Loucy (cell line): ENCODE data around the gene SSH3.
A peak's percentile ranks its signal among the peaks of the same experiment; 100 is the strongest.

Source experiments
- H2AFZ ChIP-seq: fragments of 200-600 bp; sonication (generic); 2 replicates; pipeline ENCODE4 v1.6.0; 2016; ENCODE audit warnings: antibody characterized with exemption, mild to moderate bottlenecking, low read length, moderate library complexity
- H3F3A ChIP-seq: fragments of 200-600 bp; 2 replicates; pipeline ENCODE4 v1.6.0; 2016; ENCODE audit warnings: antibody characterized with exemption, low read depth, mild to moderate bottlenecking
- H3K27me3 ChIP-seq: fragments of 200-600 bp; sonication (generic); 2 replicates; pipeline ENCODE4 v1.6.1; 2014; ENCODE audit warnings: low read length, mild to moderate bottlenecking; ENCODE audit not compliant: insufficient read depth, poor library complexity, severe bottlenecking
- H3K36me3 ChIP-seq: fragments of 200-600 bp; sonication (generic); 2 replicates; pipeline ENCODE4 v1.6.1; 2016; ENCODE audit warnings: low read length; ENCODE audit not compliant: insufficient read depth
- H3K4me1 ChIP-seq: fragments of 200-600 bp; sonication (generic); 2 replicates; pipeline ENCODE4 v1.5.1; 2014; ENCODE audit warnings: low read length, mild to moderate bottlenecking; ENCODE audit not compliant: insufficient read depth, poor library complexity, severe bottlenecking
- H3K4me2 ChIP-seq: fragments of 200-600 bp; sonication (generic); 2 replicates; pipeline ENCODE4 v1.6.0; 2014; ENCODE audit warnings: antibody characterized with exemption, low read length, low read depth, mild to moderate bottlenecking; ENCODE audit not compliant: poor library complexity, severe bottlenecking
- H3K4me3 ChIP-seq: fragments of 200-600 bp; sonication (generic); 2 replicates; pipeline ENCODE4 v1.5.1; 2014; ENCODE audit warnings: low read length, mild to moderate bottlenecking, mixed read lengths; ENCODE audit not compliant: poor library complexity, severe bottlenecking
- H3K79me2 ChIP-seq: fragments of 200-600 bp; sonication (generic); 2 replicates; pipeline ENCODE4 v1.6.1; 2014; ENCODE audit warnings: low read length; ENCODE audit not compliant: insufficient read depth
- H3K9ac ChIP-seq: fragments of 200-600 bp; sonication (generic); 2 replicates; pipeline ENCODE4 v1.6.0; 2014; ENCODE audit warnings: mild to moderate bottlenecking, low read depth, low read length, moderate library complexity; ENCODE audit not compliant: poor library complexity, severe bottlenecking
- H3K9me2 ChIP-seq: fragments of 200-600 bp; sonication (generic); replicated peaks from 2 replicates; pipeline ENCODE4 v1.6.1; 2016; ENCODE audit warnings: low read depth, low read length, mixed read lengths
- H3K9me3 ChIP-seq: fragments of 200-600 bp; sonication (generic); 2 replicates; pipeline ENCODE4 v1.6.1; 2014; ENCODE audit warnings: mild to moderate bottlenecking, antibody characterized with exemption, low read length, low read depth; ENCODE audit not compliant: insufficient read depth
- H4K20me1 ChIP-seq: fragments of 200-600 bp; sonication (generic); 2 replicates; pipeline ENCODE4 v1.6.0; 2014; ENCODE audit warnings: antibody characterized with exemption, low read length, mild to moderate bottlenecking; ENCODE audit not compliant: insufficient read depth, poor library complexity, severe bottlenecking
- CTCF ChIP-seq: fragments of 200-600 bp; sonication (generic); conservative IDR thresholded peaks from 2 replicates; pipeline ENCODE4 v1.5.1; 2014; ENCODE audit warnings: mild to moderate bottlenecking, antibody characterized with exemption, low read length
- EZH2phosphoT487 ChIP-seq: fragments of 200-600 bp; IDR thresholded peaks from 2 replicates; pipeline ENCODE4 v1.6.1; 2018; ENCODE audit warnings: antibody characterized with exemption, mild to moderate bottlenecking, moderate library complexity, borderline replicate concordance

SSH3 gene

DNA sequence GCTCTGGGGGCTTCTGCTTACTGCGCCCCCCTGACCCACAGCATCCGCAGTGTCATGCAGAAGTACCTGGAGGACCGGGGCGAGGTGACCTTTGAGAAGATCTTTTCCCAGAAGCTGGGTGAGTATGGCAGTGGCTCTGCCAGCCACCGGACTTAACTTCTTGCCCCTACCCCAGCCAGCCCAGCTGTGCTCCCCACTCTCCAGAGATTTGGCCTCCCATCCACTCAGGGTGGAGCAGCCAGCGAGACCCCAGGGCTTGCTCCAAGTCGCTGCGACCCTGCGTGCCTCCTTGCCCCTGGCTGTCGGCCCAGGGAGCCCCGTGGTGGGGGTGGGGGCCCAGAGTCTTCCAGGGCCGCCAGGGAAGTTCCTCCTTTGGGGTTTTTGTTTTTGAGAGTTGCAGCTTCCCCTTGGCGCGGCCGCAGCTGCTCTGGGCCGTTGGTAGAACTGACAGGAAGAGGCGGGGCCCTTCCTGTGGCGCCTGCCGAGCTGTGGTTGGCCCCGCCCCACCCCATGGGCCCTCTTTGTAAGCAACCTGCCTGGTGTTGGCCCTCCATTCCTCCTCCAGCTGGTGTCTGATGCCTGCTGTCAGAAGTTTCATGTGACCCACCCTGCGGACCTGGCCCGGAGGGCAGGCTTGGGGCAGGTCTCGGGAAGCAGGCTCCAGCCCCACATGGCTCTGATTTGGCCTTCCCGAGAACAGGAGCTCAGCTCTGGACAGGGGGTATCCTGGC lies 25.9 kb upstream of the SSH3 start:
- Histone ChIP-seq H3F3A (peaks cover 11% of the 10 kb centered on the region; the same call in 1 of the 2 replicates), H2AFZ (no peak overlapping the region), H3K9me3 (no peaks in the 10 kb centered on the region), H4K20me1 (peaks cover 27% of the 10 kb centered on the region), H3K4me2 (peak overlapping the region; percentile 97), H3K9ac (peak overlapping the region; percentile 99), H3K36me3 (peaks cover 52% of the 10 kb centered on the region), H3K4me3 (peak overlapping the region; percentile 84), H3K4me1 (peaks cover 70% of the 10 kb centered on the region), H3K79me2 (peaks cover 94% of the 10 kb centered on the region), H3K9me2 (no peaks in the 10 kb centered on the region), H3K27me3 (no peaks in the 10 kb centered on the region)
- TF ChIP-seq EZH2phosphoT487, result no peak

DNA sequence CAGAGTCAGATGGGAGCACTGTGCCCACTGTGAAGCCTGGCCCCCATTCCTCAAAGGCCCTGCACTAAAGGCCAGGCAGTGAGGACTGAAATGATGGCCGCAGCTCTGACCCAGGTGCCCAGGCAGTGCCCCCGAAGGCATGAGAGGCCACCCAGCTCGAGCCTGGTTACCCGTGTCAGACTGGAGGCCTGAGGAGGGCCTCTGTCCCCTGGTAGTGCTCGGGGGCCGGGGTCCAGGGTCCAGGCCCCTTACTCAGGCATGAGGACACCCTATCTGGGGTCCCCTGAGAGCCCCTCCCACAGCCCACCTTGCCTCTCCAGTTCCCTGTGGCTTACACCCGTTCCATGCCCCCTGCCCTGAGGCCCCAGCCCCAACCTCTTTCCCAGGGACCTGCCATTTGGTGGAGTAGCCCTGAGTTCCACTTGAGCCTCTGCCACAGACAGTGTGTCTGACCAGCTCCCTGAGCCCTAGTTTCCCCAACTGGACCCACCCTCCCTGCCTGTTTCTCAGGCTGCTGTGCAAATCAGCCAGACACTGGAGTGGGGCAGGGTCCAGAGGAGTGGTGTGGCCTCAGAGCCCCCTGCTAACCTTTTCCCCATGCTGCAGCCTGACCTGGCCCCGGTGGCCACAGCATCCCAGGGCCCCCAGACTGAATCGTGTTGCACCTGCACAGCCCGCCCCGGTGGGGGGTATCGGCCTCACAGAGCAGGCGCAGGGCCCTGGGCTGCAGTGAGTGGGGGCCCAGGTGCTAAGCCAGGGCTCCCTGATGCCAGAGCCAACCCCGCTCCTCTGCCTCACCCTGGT lies 25.0 kb upstream of the SSH3 start:
- Histone ChIP-seq H3K9me2 (no peaks in the 10 kb centered on the region), H3K27me3 (no peaks in the 10 kb centered on the region), H2AFZ (no peak overlapping the region), H3K9me3 (no peaks in the 10 kb centered on the region), H3K4me3 (peak overlapping the region; percentile 84), H4K20me1 (peaks cover 19% of the 10 kb centered on the region), H3K79me2 (peaks cover 92% of the 10 kb centered on the region), H3K4me2 (peak overlapping the region; percentile 96), H3K9ac (peak overlapping the region; percentile 99), H3F3A (peaks cover 11% of the 10 kb centered on the region; the same call in 1 of the 2 replicates), H3K36me3 (peaks cover 62% of the 10 kb centered on the region), H3K4me1 (peaks cover 60% of the 10 kb centered on the region)
- no peak for TF ChIP-seq CTCF
- no peak for TF ChIP-seq EZH2phosphoT487

GRCh38 chr11:67278939-67279588 lies 24.3 kb upstream of the SSH3 start:
- Histone ChIP-seq H3K4me3 (peak overlapping the region; percentile 84), H3K79me2 (peaks cover 85% of the 10 kb centered on the region), H3K36me3 (peaks cover 69% of the 10 kb centered on the region), H2AFZ (no peak overlapping the region), H3K4me1 (peaks cover 54% of the 10 kb centered on the region), H3K9me2 (no peaks in the 10 kb centered on the region), H3K27me3 (no peaks in the 10 kb centered on the region), H3K9me3 (no peaks in the 10 kb centered on the region), H4K20me1 (peaks cover 16% of the 10 kb centered on the region), H3K9ac (peak overlapping the region; percentile 99), H3K4me2 (peak overlapping the region; percentile 96), H3F3A (peaks cover 11% of the 10 kb centered on the region; the same call in 1 of the 2 replicates)
- no peak for TF ChIP-seq EZH2phosphoT487
- no peak for TF ChIP-seq CTCF
